Motor neuron (in vitro differentiated cells): ENCODE results near the gene CYP2B6. TPM values are rescaled to one million over a fixed set of nuclear protein-coding genes. Genes with fewer than 3 reads are reported as not detected.
"Not testable (repeated sequence)": the region's sequence is repeated elsewhere in the genome, so short reads cannot be mapped to it uniquely, and the experiment has no call there.

Experiments
- ATAC-seq, 8 experiments: fragments of 200-7000 bp; cut with Tn5 transposase; replicated peaks in 6 of 8; 2 replicates each; pipeline ENCODE4 v1.8.0; 2021; ENCODE audit warnings: mild to moderate bottlenecking in 8 of 8, moderate library complexity in 8 of 8
- H3K27ac ChIP-seq, 2 donors: fragments of 250-450 bp; sonication (Bioruptor Pico); 2 replicates each; pipeline ENCODE4 v1.9.0; 2021; ENCODE audit warnings: antibody characterized with exemption in 2 of 2, mild to moderate bottlenecking in 2 of 2, moderate library complexity in 1 of 2
- H3K4me1 ChIP-seq, 2 donors: fragments of 250-450 bp; sonication (Bioruptor Pico); replicated peaks in 1 of 2; 2 replicates each; pipeline ENCODE4 v1.6.1; 2021; ENCODE audit warnings: antibody characterized with exemption in 2 of 2, mild to moderate bottlenecking in 2 of 2, moderate library complexity in 1 of 2
- H3K4me3 ChIP-seq, 5 donors: fragments of 250-450 bp; sonication (Bioruptor Pico); 2 replicates each; pipeline ENCODE4 v1.9.0; 2021; ENCODE audit warnings: antibody characterized with exemption in 5 of 5, mild to moderate bottlenecking in 5 of 5, moderate library complexity in 4 of 5
- WGBS, 10 experiments: fragments of 450-650 bp; shearing (Covaris generic); methylation state at CpG; one replicate each; pipeline ENCODE4 v1.0.0; 2022; 5-methylcytosine and 5-hydroxymethylcytosine counted together
- in situ Hi-C, 9 experiments: fragments of 400-800 bp; cut with MboI; loops; one replicate each; pipeline ENCODE4 v1.15.0; 2021; ENCODE audit warnings: low sequenced_read_pairs in 9 of 9, low pct_unique_long_range_greater_than_20kb in 2 of 9; ENCODE audit not compliant: unreplicated experiment in 9 of 9
- total RNA-seq, 8 experiments: library from RNA; unstranded; fragments of 300-600 nt; gene quantifications; 2 replicates each; pipeline versions ENCODE4 v1.2.3 to v1.2.4, GENCODE V29; 2022

The CYP2B6 gene
- total RNA-seq, 8 experiments from 2014 or later: 0.17 to 0.63 (median 0.22) TPM; not detected in 4

DNA sequence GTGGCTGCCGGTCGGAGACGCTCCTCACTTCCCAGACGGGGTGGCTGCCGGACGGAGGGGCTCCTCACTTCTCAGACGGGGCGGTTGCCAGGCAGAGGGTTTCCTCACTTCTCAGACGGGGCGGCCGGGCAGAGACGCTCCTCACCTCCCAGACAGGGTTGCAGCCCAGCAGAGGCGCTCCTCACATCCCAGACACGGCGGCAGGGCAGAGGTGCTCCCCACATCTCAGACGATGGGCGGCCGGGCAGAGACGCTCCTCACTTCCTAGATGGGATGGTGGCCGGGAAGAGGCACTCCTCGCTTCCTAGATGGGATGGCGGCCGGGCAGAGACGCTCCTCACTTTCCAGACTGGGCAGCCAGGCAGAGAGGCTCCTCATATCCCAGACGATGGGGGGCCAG is 24.5 kb upstream of the CYP2B6 start:
- H3K4me1 ChIP-seq, in situ Hi-C loops, ATAC-seq, H3K4me3 ChIP-seq, H3K27ac ChIP-seq: not testable (repeated sequence)
- no CpG with 5 or more reads among the region's 25 CpGs for WGBS, 10 experiments

DNA sequence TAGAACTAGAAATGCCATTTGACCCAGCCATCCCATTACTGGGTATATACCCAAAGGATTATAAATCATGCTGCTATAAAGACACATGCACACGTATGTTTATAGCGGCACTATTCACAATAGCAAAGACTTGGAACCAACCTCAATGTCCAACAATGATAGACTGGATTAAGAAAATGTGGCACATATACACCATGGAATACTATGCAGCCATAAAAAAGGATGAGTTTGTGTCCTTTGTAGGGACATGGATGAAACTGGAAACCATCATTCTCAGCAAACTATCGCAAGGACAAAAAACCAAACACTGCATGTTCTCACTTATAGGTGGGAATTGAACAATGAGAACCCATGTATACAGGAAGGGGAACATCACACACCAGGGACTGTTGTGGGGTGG is 23.0 kb upstream of the CYP2B6 start:
- H3K4me3 ChIP-seq, ATAC-seq, in situ Hi-C loops, H3K27ac ChIP-seq, H3K4me1 ChIP-seq: not testable (repeated sequence)
- no CpG with 5 or more reads among the region's 3 CpGs for WGBS, 10 experiments

DNA sequence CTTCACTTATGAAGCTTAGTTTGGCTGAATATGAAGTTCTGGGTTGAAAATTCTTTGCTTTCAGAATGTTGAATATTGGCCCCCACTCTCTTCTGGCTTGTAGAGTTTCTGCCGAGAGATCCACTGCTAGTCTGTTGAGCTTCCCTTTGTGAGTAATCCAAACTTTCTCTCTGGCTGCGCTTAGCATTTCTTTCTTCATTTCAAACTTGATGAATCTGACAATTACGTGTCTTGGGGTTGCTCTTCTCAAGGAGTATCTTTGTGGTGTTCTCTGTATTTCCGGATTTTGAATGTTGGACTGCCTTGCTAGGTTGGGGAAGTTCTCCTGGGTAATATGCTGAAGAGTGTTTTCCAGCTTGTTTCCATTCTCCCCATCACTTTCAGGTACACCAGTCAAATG is 21.4 kb upstream of the CYP2B6 start:
- in situ Hi-C loops, H3K4me3 ChIP-seq, H3K4me1 ChIP-seq, ATAC-seq, H3K27ac ChIP-seq: not testable (repeated sequence)
- 0 to 90% (median 49%) methylated on average over 2 to 4 of the region's 4 CpGs; no CpG with 5 or more reads in 1 of the 10 experiments for WGBS, 10 experiments

DNA sequence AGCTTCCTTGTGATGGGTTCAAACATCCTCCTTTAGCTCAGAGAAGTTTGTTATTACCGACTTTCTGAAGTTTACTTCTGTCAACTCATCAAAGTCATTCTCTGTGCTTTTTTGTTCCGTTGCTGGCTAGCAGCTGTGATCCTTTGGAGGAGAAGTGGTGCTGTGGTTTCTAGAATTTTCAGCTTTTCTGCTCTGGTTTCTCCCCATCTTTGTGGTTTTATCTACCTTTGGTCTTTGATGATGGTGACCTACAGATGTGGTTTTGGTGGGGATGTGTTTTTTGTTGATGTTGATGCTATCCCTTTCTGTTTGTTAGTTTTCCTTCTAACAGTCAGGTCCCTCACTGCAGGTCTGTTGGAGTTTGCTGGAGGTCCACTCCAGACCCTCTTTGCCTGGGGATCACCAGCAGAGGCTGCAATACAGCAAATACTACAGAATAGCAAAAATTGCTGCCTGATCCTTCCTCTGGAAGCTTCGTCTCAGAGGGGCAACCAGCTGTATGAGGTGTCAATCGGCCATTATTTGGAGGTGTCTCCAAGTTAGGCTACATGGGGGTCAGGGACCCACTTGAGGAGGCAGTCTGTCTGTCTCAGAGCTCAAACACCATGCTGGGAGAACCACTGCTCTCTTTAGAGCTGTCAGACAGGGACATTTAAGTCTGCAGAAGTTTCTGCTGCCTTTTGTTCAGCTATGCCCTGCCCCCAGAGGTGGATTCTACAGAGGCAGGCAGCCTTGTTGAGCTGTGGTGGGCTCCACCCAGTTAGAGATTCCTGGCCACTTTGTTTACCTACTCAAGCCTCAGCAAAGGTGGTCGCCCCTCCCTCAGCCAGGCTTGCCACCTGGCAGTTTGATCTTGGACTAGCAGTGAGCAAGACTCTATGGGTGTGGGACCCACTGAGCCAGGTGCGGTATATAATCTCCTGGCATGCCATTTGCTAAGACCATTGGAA is 20.4 kb upstream of the CYP2B6 start:
- 0 to 100% (median 33%) methylated on average over 1 to 5 of the region's 6 CpGs for WGBS, 10 experiments
- H3K4me1 ChIP-seq, H3K27ac ChIP-seq, in situ Hi-C loops, ATAC-seq, H3K4me3 ChIP-seq: not testable (repeated sequence)

GRCh38 chr19:40974633-40975037 is 16.4 kb upstream of the CYP2B6 start:
- Histone ChIP-seq H3K4me1 (no peaks in the 10 kb centered on the region), H3K4me3 (no peak overlapping the region), H3K27ac (no peak overlapping the region)
- peak in 5 of 8 experiments; percentile 31 to 90 (median 87) for ATAC-seq
- in situ Hi-C loops: no loop called here
- WGBS, 10 experiments: 0 to 21% (median 5%) methylated on average over 1 to 4 of the region's 4 CpGs; no CpG with 5 or more reads in 3 of the 10 experiments

GRCh38 chr19:40976134-40976533 is 14.9 kb upstream of the CYP2B6 start:
- in situ Hi-C loops: no loop called here
- 0 to 58% (median 37%) methylated on average over 2 to 4 of the region's 4 CpGs for WGBS, 10 experiments
- H3K4me3 ChIP-seq: no peak overlapping the region
- H3K27ac ChIP-seq: no peak overlapping the region
- H3K4me1 ChIP-seq: no peaks in the 10 kb centered on the region
- peak in 2 of 8 experiments; percentile 19 to 41 for ATAC-seq

DNA sequence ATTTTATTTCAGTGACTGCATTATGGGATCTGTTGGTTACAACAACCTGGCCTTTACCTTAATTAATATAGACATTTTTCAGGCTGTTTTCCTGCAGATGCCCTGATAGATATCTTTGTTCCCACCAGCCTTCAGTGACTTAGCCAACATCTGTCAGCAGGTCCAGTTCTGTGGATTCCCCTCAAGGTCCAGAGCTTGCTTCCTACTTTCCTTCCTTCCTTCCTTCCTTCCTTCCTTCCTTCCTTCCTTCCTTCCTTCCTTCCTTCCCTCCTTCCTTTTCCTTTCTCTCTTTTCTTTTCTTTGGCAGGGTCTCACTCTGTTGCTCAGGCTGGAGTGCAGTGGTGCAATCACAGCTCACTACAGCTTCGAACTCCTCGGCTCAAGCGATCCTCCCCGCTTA is 14.4 kb upstream of the CYP2B6 start:
- Histone ChIP-seq H3K4me3 (no peak overlapping the region), H3K4me1 (no peaks in the 10 kb centered on the region), H3K27ac (no peak overlapping the region)
- 20 to 87% (median 50%) methylated on average over 1 to 3 of the region's 4 CpGs; no CpG with 5 or more reads in 7 of the 10 experiments for WGBS, 10 experiments
- ATAC-seq: no peak
- in situ Hi-C loops: no loop called here

DNA sequence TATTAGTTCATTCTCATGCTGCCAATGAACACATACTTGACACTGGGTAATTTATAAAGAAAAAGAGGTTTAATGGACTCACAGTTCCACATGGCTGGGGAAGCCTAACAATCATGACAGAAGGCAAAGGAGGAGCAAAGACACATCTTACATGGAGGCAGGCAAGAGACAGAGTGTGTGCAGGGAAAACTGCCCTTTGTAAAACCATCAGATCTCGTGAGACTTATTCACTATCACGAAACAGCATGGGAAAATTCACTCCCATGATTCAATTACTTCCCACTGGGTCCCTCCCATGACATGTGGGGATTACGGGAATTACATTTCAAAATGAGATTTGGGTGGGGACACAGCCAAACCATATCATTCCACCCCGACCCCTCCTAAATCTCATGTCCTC is 11.3 kb upstream of the CYP2B6 start:
- H3K4me1 ChIP-seq, H3K27ac ChIP-seq, in situ Hi-C loops, ATAC-seq, H3K4me3 ChIP-seq: not testable (repeated sequence)
- WGBS, 10 experiments: 0 to 88% (median 63%) methylated on average over 1 to 4 of the region's 4 CpGs; no CpG with 5 or more reads in 2 of the 10 experiments

DNA sequence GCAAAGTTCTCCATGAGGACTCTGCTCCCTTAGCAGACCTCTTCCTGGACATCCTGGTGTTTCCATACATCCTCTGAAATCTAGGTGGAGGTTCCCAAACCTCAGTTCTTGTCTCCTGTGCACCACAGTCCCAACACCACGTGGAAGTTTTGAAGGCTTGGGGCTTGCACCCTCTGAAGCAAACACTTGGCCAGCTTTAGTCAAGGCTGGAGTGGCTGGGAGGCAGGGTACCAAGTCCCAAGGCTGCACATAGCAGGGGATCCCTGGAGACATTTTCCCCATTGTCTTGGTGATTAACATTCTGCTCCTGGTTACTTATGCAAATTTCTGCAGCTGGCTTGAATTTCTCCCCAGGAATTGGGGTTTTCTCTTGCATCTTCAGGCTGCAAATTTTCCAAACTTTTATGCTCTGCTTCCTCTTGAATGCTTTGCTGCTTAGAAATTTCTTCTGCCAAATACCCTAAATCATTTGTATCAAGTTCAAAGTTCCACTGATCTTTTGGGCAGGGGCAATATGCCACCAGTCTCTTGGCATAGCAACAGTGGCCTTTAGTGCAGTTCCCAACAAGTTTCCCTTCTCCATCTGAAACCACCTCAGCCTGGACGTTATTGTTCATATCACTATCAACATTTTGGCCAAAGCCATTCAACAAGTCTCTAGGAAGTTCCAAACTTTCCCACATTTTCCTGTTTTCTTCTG is 10.2 kb upstream of the CYP2B6 start:
- H3K4me1 ChIP-seq, H3K27ac ChIP-seq, ATAC-seq, in situ Hi-C loops, H3K4me3 ChIP-seq: not testable (repeated sequence)
- 0 to 33% (median 7%) methylated on average over 1 to 2 of the region's 2 CpGs; no CpG with 5 or more reads in 4 of the 10 experiments for WGBS, 10 experiments

DNA sequence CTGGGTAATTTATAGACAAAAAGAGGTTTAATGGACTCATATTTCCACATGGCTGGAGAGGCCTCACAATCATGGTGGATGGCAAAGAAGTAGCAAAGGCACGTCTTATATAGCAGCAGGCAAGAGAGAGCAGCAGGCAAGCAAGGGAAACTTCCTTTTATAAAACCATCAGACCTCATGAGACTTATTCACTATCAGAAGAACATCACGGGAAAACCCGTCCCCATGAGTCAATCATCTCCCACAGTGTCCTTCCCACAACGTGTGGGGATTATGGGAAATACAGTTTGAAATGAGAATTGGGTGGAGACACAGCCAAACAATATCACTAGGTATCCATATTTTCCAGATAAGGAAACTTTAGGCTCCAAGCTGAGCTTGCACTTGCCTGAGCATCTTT is 9.5 kb upstream of the CYP2B6 start:
- Histone ChIP-seq H3K27ac (no peak overlapping the region), H3K4me3 (no peak overlapping the region), H3K4me1 (no peaks in the 10 kb centered on the region)
- 0 to 80% (median 46%) methylated on average over 1 to 4 of the region's 4 CpGs; no CpG with 5 or more reads in 3 of the 10 experiments for WGBS, 10 experiments
- no peak for ATAC-seq
- in situ Hi-C loops: no loop called here

DNA sequence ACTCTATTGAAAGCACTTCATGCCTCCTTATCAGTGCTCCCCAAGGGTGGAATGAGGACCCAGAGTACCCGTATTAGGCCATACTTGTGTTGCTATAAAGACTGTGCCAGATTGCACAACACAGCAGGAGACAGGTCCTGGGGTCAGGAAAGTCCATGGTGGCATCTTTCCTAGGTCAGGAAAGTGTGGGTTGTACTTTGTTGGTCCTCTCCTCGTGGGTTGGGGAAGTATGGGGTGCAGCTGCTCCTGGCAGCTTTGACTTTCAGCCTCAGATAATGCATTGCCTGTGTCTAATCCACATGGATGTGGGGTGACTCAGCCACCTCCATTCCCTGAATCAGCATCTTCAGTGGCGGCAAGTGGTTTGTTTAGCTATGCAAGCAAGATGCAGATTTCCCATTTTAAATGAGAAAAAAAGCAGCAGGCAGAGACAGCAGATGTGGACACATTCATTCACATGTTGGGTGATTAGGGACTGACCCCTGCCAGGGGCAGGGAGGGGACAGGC is 8.4 kb upstream of the CYP2B6 start:
- no peak overlapping the region for H3K27ac ChIP-seq
- 0 to 23% (median 0%) methylated on average over 1 to 3 of the region's 3 CpGs; no CpG with 5 or more reads in 3 of the 10 experiments for whole genome bisulfite sequencing, 10 experiments
- in situ Hi-C loops: no loop called here
- H3K4me3 ChIP-seq: no peak overlapping the region
- H3K4me1 ChIP-seq: no peaks in the 10 kb centered on the region
- peak in 6 of 8 experiments; percentile 25 to 97 (median 68) for ATAC-seq

DNA sequence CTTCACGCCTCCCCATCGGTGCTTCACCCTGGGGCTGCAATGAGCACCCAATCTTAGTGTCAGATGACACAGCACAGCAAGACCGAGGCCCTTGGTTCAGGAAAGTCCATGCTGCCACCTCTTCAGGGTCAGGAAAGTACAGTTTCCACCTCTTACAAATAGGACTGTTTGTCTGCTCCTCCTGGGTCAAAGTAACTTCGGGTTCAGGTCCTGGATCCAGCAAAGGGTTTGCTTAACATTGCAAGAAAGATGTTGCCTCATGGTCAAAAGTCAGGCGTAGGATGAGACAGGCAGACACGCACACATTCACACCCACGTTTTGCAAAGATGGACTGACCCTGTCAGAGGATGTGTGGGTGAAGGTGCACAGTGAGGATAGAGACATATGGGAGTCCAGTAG is 1.6 kb upstream of the CYP2B6 start:
- Histone ChIP-seq H3K27ac (no peak overlapping the region), H3K4me1 (no peaks in the 10 kb centered on the region), H3K4me3 (no peak overlapping the region)
- in situ Hi-C loops: no loop called here
- WGBS, 10 experiments: 10 to 100% (median 66%) methylated on average over 1 to 3 of the region's 7 CpGs; no CpG with 5 or more reads in 5 of the 10 experiments
- ATAC-seq: no peak

GRCh38 chr19:40995355-40995754 is 4.3 kb downstream of the CYP2B6 start:
- ATAC-seq: no peak
- no peak overlapping the region for H3K4me3 ChIP-seq
- WGBS, 10 experiments: 60 to 100% (median 83%) methylated on average over 1 to 2 of the region's 2 CpGs; no CpG with 5 or more reads in 3 of the 10 experiments
- no peak overlapping the region for H3K27ac ChIP-seq
- in situ Hi-C loops: no loop called here
- no peaks in the 10 kb centered on the region for H3K4me1 ChIP-seq
